Gastrocnemius medialis (tissue), 4 donors: Measurements from ENCODE around the gene RAD51B. TPM values are rescaled to one million over a fixed set of nuclear protein-coding genes. Genes with fewer than 3 reads are reported as not detected.

Source experiments
- ATAC-seq, 2 donors: fragments of 150-250 bp; one replicate each; pipeline ENCODE4 v1.9.1; 2016
- DNase-seq, 2 donors: peaks; one replicate each; pipeline ENCODE4 v3.0.0-alpha.2; 2019
- H3K27ac ChIP-seq, 4 donors: fragments of 200-600 bp; sonication (generic); 1 replicate in 1 of 4; 2 replicates in 3 of 4; pipeline ENCODE4 v1.5.1; 2016 to 2018; ENCODE audit warnings: mild to moderate bottlenecking in 2 of 4, moderate library complexity in 1 of 4
- H3K27me3 ChIP-seq, 3 donors: fragments of 200-600 bp; sonication (generic) in 2 of 3; 1 replicate in 1 of 3; 2 replicates in 2 of 3; pipeline versions ENCODE4 v1.5.1 to v1.6.0; 2016 to 2019; ENCODE audit warnings: mild to moderate bottlenecking in 1 of 3, moderate library complexity in 1 of 3
- H3K36me3 ChIP-seq, 2 donors: fragments of 200-600 bp; sonication (generic) in 1 of 2; one replicate each; pipeline ENCODE4 v1.5.1; 2017 to 2018
- H3K4me1 ChIP-seq, 2 donors: fragments of 200-600 bp; sonication (generic) in 1 of 2; one replicate each; pipeline ENCODE4 v1.5.1; 2016 to 2017; ENCODE audit warnings: mild to moderate bottlenecking in 2 of 2
- H3K4me3 ChIP-seq, 4 donors: fragments of 200-600 bp; sonication (generic) in 3 of 4; 1 replicate in 1 of 4; 2 replicates in 3 of 4; pipeline ENCODE4 v1.5.1; 2016 to 2019; ENCODE audit warnings: mild to moderate bottlenecking in 2 of 4
- H3K9me3 ChIP-seq, 3 donors: fragments of 200-600 bp; sonication (generic) in 2 of 3; 1 replicate in 1 of 3; 2 replicates in 2 of 3; pipeline ENCODE4 v1.5.1; 2016 to 2019
- CTCF ChIP-seq, 5 experiments: fragments of 450-650 bp in 3 of 5; fragments of 200-600 bp in 2 of 5; sonication (generic) in 2 of 5; IDR thresholded peaks in 4 of 5; conservative IDR thresholded peaks in 1 of 5; 1 replicate in 4 of 5; 2 replicates in 1 of 5; pipeline ENCODE4 v1.5.1; 2016 to 2019; ENCODE audit warnings: antibody characterized with exemption in 5 of 5, mild to moderate bottlenecking in 3 of 5, moderate library complexity in 3 of 5
- POLR2A ChIP-seq, 2 donors: fragments of 450-650 bp; IDR thresholded peaks; one replicate each; pipeline ENCODE4 v1.6.1; 2017; ENCODE audit warnings: antibody characterized with exemption in 2 of 2, mild to moderate bottlenecking in 2 of 2, moderate library complexity in 2 of 2
- in situ Hi-C, 4 donors: fragments of 200-750 bp; cut with MboI; loops; one replicate each; pipeline versions ENCODE4 v1.15.0 to v1.8.0; 2017; ENCODE audit warnings: low sequenced_read_pairs in 4 of 4
- intact Hi-C: fragments of 100-400 bp; cut with DNase I; formaldehyde crosslinking; loops from one replicate; pipeline ENCODE4 v1.15.1; 2023; ENCODE audit warnings: low total_unique reads
- total RNA-seq, 4 donors: library from RNA; depleted of rRNA; stranded (reverse); fragments of >200 nt; gene quantifications; one replicate each; pipeline versions ENCODE4 v1.1.0 to v1.2.3, GENCODE V29; 2016

RAD51B gene
- total RNA-seq, 4 donors from 2014 or later, result 1.6 to 3.3 (median 2.4) TPM

GRCh38 chr14:68655021-68655831, 835.6 kb downstream of the RAD51B start:
- intact Hi-C loops, result no loop called here
- H3K4me3 ChIP-seq, result no peak overlapping the region
- ATAC-seq (no peak), DNase-seq (no peak)
- in situ Hi-C loops, result no loop called here
- no peaks in the 10 kb centered on the region for H3K27me3 ChIP-seq
- no peaks in the 10 kb centered on the region for H3K36me3 ChIP-seq
- H3K4me1 ChIP-seq, result peaks cover 30 to 38% of the 10 kb centered on the region in 2 donors
- no peaks in the 10 kb centered on the region for H3K9me3 ChIP-seq
- H3K27ac ChIP-seq, result no peak overlapping the region
- TF ChIP-seq POLR2A (IDR thresholded peaks at IDR 0.05) (no peak), CTCF (IDR thresholded peaks at IDR 0.05 in 4 of 5, conservative IDR thresholded peaks at IDR 0.05 in 1 of 5) (no peak)

GRCh38 chr14:68655911-68656316, 836.3 kb downstream of the RAD51B start:
- H3K4me3 ChIP-seq, result no peak overlapping the region
- peaks cover 24 to 32% of the 10 kb centered on the region in 2 donors for H3K4me1 ChIP-seq
- ATAC-seq, result peak in 1 of 2 donors; percentile 32
- TF ChIP-seq POLR2A (IDR thresholded peaks at IDR 0.05), result no peak
- peak; percentile 10 to 50 (median 39) for TF ChIP-seq CTCF (IDR thresholded peaks at IDR 0.05 in 4 of 5, conservative IDR thresholded peaks at IDR 0.05 in 1 of 5)
- in situ Hi-C loops (no loop called here), intact Hi-C loops (loop anchor here (1.0 kb wide), 1 partner anchor 282 kb away; no protein-coding TSS in a partner anchor)
- H3K9me3 ChIP-seq, result no peaks in the 10 kb centered on the region
- no peak for DNase-seq
- no peaks in the 10 kb centered on the region for H3K27me3 ChIP-seq
- no peak overlapping the region for H3K27ac ChIP-seq
- no peaks in the 10 kb centered on the region for H3K36me3 ChIP-seq

GRCh38 chr14:68656452-68656851, 836.9 kb downstream of the RAD51B start:
- TF ChIP-seq POLR2A (IDR thresholded peaks at IDR 0.05) (no peak), CTCF (IDR thresholded peaks at IDR 0.05 in 4 of 5, conservative IDR thresholded peaks at IDR 0.05 in 1 of 5) (no peak)
- no peaks in the 10 kb centered on the region for H3K9me3 ChIP-seq
- no peak overlapping the region for H3K4me3 ChIP-seq
- H3K27me3 ChIP-seq, result no peaks in the 10 kb centered on the region
- no peak for ATAC-seq
- H3K4me1 ChIP-seq, result peaks cover 19 to 32% of the 10 kb centered on the region in 2 donors
- H3K27ac ChIP-seq, result no peak overlapping the region
- DNase-seq, result no peak
- intact Hi-C loops, result loop anchor here (1.0 kb wide), 1 partner anchor 282 kb away; no protein-coding TSS in a partner anchor
- no peaks in the 10 kb centered on the region for H3K36me3 ChIP-seq
- in situ Hi-C loops, result no loop called here

- Histone ChIP-seq H3K4me3 (no peak overlapping the region), H3K36me3 (no peaks in the 10 kb centered on the region), H3K4me1 (peaks cover 10 to 22% of the 10 kb centered on the region in 2 donors), H3K27me3 (no peaks in the 10 kb centered on the region), H3K9me3 (no peaks in the 10 kb centered on the region), H3K27ac (no peak overlapping the region)
- no peak for DNase-seq
- in situ Hi-C loops (no loop called here), intact Hi-C loops (no loop called here)
- ATAC-seq, result no peak
- TF ChIP-seq CTCF (IDR thresholded peaks at IDR 0.05 in 4 of 5, conservative IDR thresholded peaks at IDR 0.05 in 1 of 5) (no peak), POLR2A (IDR thresholded peaks at IDR 0.05) (no peak)
Observed at GRCh38 chr14:68657300-68658028, 837.9 kb downstream of the RAD51B start.
